Liver (tissue), 3 donors: ENCODE results near the gene PPP4R1.

Experiments
- CTCF ChIP-seq: fragments of 150-350 bp; IDR thresholded peaks from 2 replicates; pipeline ENCODE4 v1.5.1; 2017; ENCODE audit warnings: improper control_type of control experiment, low read depth, low read length; ENCODE audit not compliant: missing input control
- EGR1 ChIP-seq, 2 donors: IDR thresholded peaks; 2 replicates each; pipeline ENCODE4 v1.6.1; 2016 to 2018; ENCODE audit warnings: antibody characterized with exemption in 2 of 2, low read depth in 2 of 2
- GABPA ChIP-seq, 2 donors: IDR thresholded peaks in 1 of 2; conservative IDR thresholded peaks in 1 of 2; 2 replicates each; pipeline ENCODE4 v1.6.1; 2016; ENCODE audit warnings: antibody characterized with exemption in 2 of 2, mild to moderate bottlenecking in 1 of 2, moderate library complexity in 1 of 2
- JUND ChIP-seq, 2 donors: IDR thresholded peaks; 2 replicates each; pipeline ENCODE4 v1.6.1; 2016; ENCODE audit warnings: antibody characterized with exemption in 2 of 2
- MAX ChIP-seq: IDR thresholded peaks from 2 replicates; pipeline ENCODE4 v1.6.1; 2016; ENCODE audit warnings: antibody characterized with exemption
- NR2F2 ChIP-seq: IDR thresholded peaks from 2 replicates; pipeline ENCODE4 v1.6.1; 2016; ENCODE audit warnings: antibody characterized with exemption
- RAD21 ChIP-seq, 2 donors: IDR thresholded peaks; 2 replicates each; pipeline ENCODE4 v1.6.1; 2016; ENCODE audit warnings: antibody characterized with exemption in 2 of 2, mild to moderate bottlenecking in 2 of 2
- REST ChIP-seq: IDR thresholded peaks from 2 replicates; pipeline ENCODE4 v1.6.1; 2016; ENCODE audit warnings: antibody characterized with exemption, mild to moderate bottlenecking
- RXRA ChIP-seq, 2 donors: IDR thresholded peaks; 2 replicates each; pipeline ENCODE4 v1.6.1; 2017 to 2018; ENCODE audit warnings: antibody characterized with exemption in 2 of 2, mild to moderate bottlenecking in 1 of 2
- SP1 ChIP-seq: IDR thresholded peaks from 2 replicates; pipeline ENCODE4 v1.6.1; 2018; ENCODE audit warnings: antibody characterized with exemption, mild to moderate bottlenecking
- YY1 ChIP-seq: IDR thresholded peaks from 2 replicates; pipeline ENCODE4 v1.6.1; 2016; ENCODE audit warnings: antibody characterized with exemption, mild to moderate bottlenecking
- TF ChIP-seq, protein P1 (sequence below): IDR thresholded peaks from 2 replicates; pipeline ENCODE4 v1.6.1; 2016; ENCODE audit warnings: antibody characterized with exemption
- donor health status: healthy.
- donor health status: healthy.

DNA sequence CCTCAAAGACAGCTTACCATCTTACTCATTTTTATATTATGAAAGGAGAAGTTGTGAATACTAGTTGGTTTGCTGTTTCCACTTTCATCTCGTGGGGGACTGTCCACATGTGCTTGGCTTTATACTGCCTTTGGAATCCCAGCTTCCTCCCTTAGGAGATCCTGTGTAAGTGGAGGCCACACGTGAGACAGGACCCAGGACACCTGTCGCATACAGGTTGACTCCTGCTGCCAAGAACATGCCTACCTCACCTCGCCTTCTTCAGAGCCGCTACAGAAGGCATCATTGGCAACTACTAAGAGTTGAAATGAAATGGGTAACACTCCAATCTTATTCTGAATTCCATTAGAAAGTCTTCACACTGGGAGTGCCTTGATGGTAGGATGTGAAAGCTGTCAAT, 69.3 kb downstream of the PPP4R1 start:
- no peak for TF ChIP-seq YY1
- TF ChIP-seq CTCF: no peak
- TF ChIP-seq JUND (IDR thresholded peaks at IDR 0.05): no peak
- TF ChIP-seq RAD21 (IDR thresholded peaks at IDR 0.05): no peak
- no peak for TF ChIP-seq SP1
- TF ChIP-seq EGR1 (IDR thresholded peaks at IDR 0.05; ENCODE audit: low read depth in 2 of 2): no peak
- TF ChIP-seq REST: no peak
- TF ChIP-seq, protein P1, sequence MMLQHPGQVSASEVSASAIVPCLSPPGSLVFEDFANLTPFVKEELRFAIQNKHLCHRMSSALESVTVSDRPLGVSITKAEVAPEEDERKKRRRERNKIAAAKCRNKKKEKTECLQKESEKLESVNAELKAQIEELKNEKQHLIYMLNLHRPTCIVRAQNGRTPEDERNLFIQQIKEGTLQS: no peak
- TF ChIP-seq GABPA (IDR thresholded peaks at IDR 0.05 in 1 of 2, conservative IDR thresholded peaks at IDR 0.05 in 1 of 2): no peak
- TF ChIP-seq NR2F2: no peak
- no peak for TF ChIP-seq RXRA (IDR thresholded peaks at IDR 0.05)
- TF ChIP-seq MAX: no peak
